SK-N-SH (cell line): ENCODE results near the gene KLF15. TPM values are rescaled to one million over a fixed set of nuclear protein-coding genes. Genes with fewer than 3 reads are reported as not detected.

Source experiments
- CTCF ChIA-PET: fragments of 300-600, 350-600 bp; formaldehyde crosslinking; extraction: SDS; loops from one replicate; lab custom pipeline; 2021; lab: Yijun Ruan, JAX
- POLR2A ChIA-PET: fragments of 350-600 bp; sonication (Branson Sonifier 250); formaldehyde crosslinking; extraction: SDS; loops from one replicate; lab custom pipeline; 2020; ENCODE audit warnings: antibody characterized with exemption, inconsistent platforms; lab: Yijun Ruan, JAX
- DNase-seq: peaks from one replicate; pipeline ENCODE4 v3.0.0; 2012
- H2AFZ ChIP-seq: fragments of 200-600 bp; sonication (generic); 2 replicates; pipeline ENCODE4 v1.8.1; 2016; ENCODE audit warnings: antibody characterized with exemption, mild to moderate bottlenecking, low read depth
- H3F3A ChIP-seq: fragments of 200-600 bp; sonication (generic); replicated peaks from 2 replicates; pipeline ENCODE3; 2016; ENCODE audit warnings: antibody characterized with exemption, mild to moderate bottlenecking; ENCODE audit not compliant: insufficient read depth
- H3K27ac ChIP-seq, 2 experiments: fragments of 200-500 bp in 1 of 2; fragments of 200-600 bp in 1 of 2; sonication (Bioruptor generic) in 1 of 2; sonication (generic), shearing (Covaris generic) in 1 of 2; 2 replicates each; pipeline versions ENCODE4 v1.5.1 to v1.6.1; 2014 to 2016; ENCODE audit warnings: low read depth in 2 of 2, inconsistent platforms in 1 of 2, low read length in 1 of 2, mild to moderate bottlenecking in 1 of 2, mixed read lengths in 1 of 2
- H3K27me3 ChIP-seq: fragments of 200-600 bp; sonication (generic), shearing (Covaris generic); 2 replicates; pipeline ENCODE4 v1.6.1; 2016; ENCODE audit warnings: mixed run types; ENCODE audit not compliant: insufficient read depth
- H3K36me3 ChIP-seq, 2 experiments: fragments of 200-500 bp in 1 of 2; fragments of 200-600 bp in 1 of 2; sonication (Bioruptor generic) in 1 of 2; sonication (generic) in 1 of 2; replicated peaks in 1 of 2; 2 replicates each; pipeline versions ENCODE3 to v1.5.1; 2014 to 2016; ENCODE audit warnings: low read length in 1 of 2, mild to moderate bottlenecking in 1 of 2; ENCODE audit not compliant: insufficient read depth in 2 of 2, control insufficient read depth in 1 of 2
- H3K4me1 ChIP-seq, 2 experiments: fragments of 200-500 bp in 1 of 2; fragments of 200-600 bp in 1 of 2; sonication (Bioruptor generic) in 1 of 2; sonication (generic), shearing (Covaris generic) in 1 of 2; 2 replicates each; pipeline versions ENCODE4 v1.5.1 to v1.6.1; 2014 to 2016; ENCODE audit warnings: low read depth in 1 of 2, low read length in 1 of 2, mixed run types in 1 of 2; ENCODE audit not compliant: insufficient read depth in 2 of 2, control insufficient read depth in 1 of 2
- H3K4me2 ChIP-seq: fragments of 200-600 bp; sonication (generic), shearing (Covaris generic); 2 replicates; pipeline ENCODE4 v1.6.1; 2017; ENCODE audit warnings: mixed run types
- H3K4me3 ChIP-seq, 2 experiments: fragments of 200-500 bp in 1 of 2; fragments of 200-600 bp in 1 of 2; sonication (Bioruptor generic) in 1 of 2; sonication (generic), shearing (Covaris generic) in 1 of 2; 2 replicates each; pipeline versions ENCODE4 v1.5.1 to v1.8.1; 2014 to 2016; ENCODE audit warnings: low read depth in 2 of 2, inconsistent platforms in 1 of 2, low read length in 1 of 2, mild to moderate bottlenecking in 1 of 2, mixed read lengths in 1 of 2, moderate library complexity in 1 of 2
- H3K79me2 ChIP-seq: fragments of 200-600 bp; sonication (generic); 2 replicates; pipeline ENCODE4 v1.8.1; 2017; ENCODE audit warnings: mild to moderate bottlenecking; ENCODE audit not compliant: insufficient read depth
- H3K9ac ChIP-seq: fragments of 200-600 bp; sonication (generic); 2 replicates; pipeline ENCODE4 v1.6.1; 2017; ENCODE audit warnings: mixed run types
- H3K9me2 ChIP-seq: fragments of 200-600 bp; sonication (generic); 2 replicates; pipeline ENCODE4 v1.6.1; 2017; ENCODE audit warnings: mixed run types
- H3K9me3 ChIP-seq: fragments of 200-600 bp; sonication (generic); 2 replicates; pipeline ENCODE4 v1.6.1; 2017; ENCODE audit warnings: mixed run types, mild to moderate bottlenecking, moderate library complexity
- H4K20me1 ChIP-seq: fragments of 200-600 bp; sonication (generic); 2 replicates; pipeline ENCODE4 v1.6.1; 2017; ENCODE audit warnings: mild to moderate bottlenecking, mixed run types; ENCODE audit not compliant: insufficient read depth
- CHD2 ChIP-seq: fragments of 150-350 bp; IDR thresholded peaks from 2 replicates; pipeline ENCODE4 v1.6.1; 2018; ENCODE audit warnings: low read length; ENCODE audit not compliant: partially characterized antibody
- ELF1 ChIP-seq: IDR thresholded peaks from 2 replicates; pipeline ENCODE4 v1.4.0; 2012
- EP300 ChIP-seq, 2 experiments: IDR thresholded peaks; 2 replicates each; pipeline versions ENCODE4 v1.4.0 to v1.6.1; 2012; ENCODE audit warnings: borderline replicate concordance in 1 of 2, low read depth in 1 of 2, low read length in 1 of 2
- EZH2phosphoT487 ChIP-seq: fragments of 200-600 bp; sonication (generic); IDR thresholded peaks from 2 replicates; pipeline ENCODE4 v1.6.1; 2017; ENCODE audit warnings: low read depth, mixed run types, mild to moderate bottlenecking, antibody characterized with exemption, moderate library complexity, borderline replicate concordance
- FOXJ3 ChIP-seq: sonication (generic); formaldehyde crosslinking; IDR thresholded peaks from 2 replicates; pipeline ENCODE4 v1.5.1; 2020; ENCODE audit warnings: mild to moderate bottlenecking, missing genetic modification reagents
- GABPA ChIP-seq: IDR thresholded peaks from 2 replicates; pipeline ENCODE4 v1.4.0; 2012; ENCODE audit warnings: low read depth, mild to moderate bottlenecking
- GATA2 ChIP-seq: sonication (generic); formaldehyde crosslinking; IDR thresholded peaks from 2 replicates; pipeline ENCODE4 v1.5.0; 2020; ENCODE audit warnings: mild to moderate bottlenecking, missing genetic modification reagents
- IRF3 ChIP-seq: fragments of 150-350 bp; IDR thresholded peaks from 2 replicates; pipeline ENCODE4 v1.6.1; 2016; ENCODE audit warnings: mild to moderate bottlenecking, low read depth, low read length
- MEF2A ChIP-seq: IDR thresholded peaks from 2 replicates; pipeline ENCODE4 v1.4.0; 2012; ENCODE audit warnings: low read depth, borderline replicate concordance
- MXI1 ChIP-seq: IDR thresholded peaks from 2 replicates; pipeline ENCODE4 v1.6.1; 2012; ENCODE audit warnings: mild to moderate bottlenecking, low read depth, low read length, improper control_type of control experiment
- NFIC ChIP-seq: IDR thresholded peaks from 2 replicates; pipeline ENCODE4 v1.4.0; 2012; ENCODE audit warnings: borderline replicate concordance
- NRF1 ChIP-seq: IDR thresholded peaks from 2 replicates; pipeline ENCODE4 v1.6.1; 2012; ENCODE audit warnings: low read depth, mild to moderate bottlenecking, low read length
- RAD21 ChIP-seq: IDR thresholded peaks from 2 replicates; pipeline ENCODE4 v1.6.1; 2012; ENCODE audit warnings: mild to moderate bottlenecking, low read length
- REST ChIP-seq: IDR thresholded peaks from 2 replicates; pipeline ENCODE4 v1.6.1; 2012; ENCODE audit warnings: mild to moderate bottlenecking, low read depth, low read length, moderate library complexity
- TAF1 ChIP-seq: IDR thresholded peaks from 2 replicates; pipeline ENCODE4 v1.6.1; 2012; ENCODE audit warnings: low read depth, mild to moderate bottlenecking, low read length, moderate library complexity, borderline replicate concordance
- YY1 ChIP-seq: IDR thresholded peaks from 2 replicates; pipeline ENCODE4 v1.4.0; 2012; ENCODE audit warnings: low read depth, mild to moderate bottlenecking
- WGBS: methylation state at CpG from one replicate; pipeline ENCODE4 v1.1.6; 2017; ENCODE audit warnings: low lambda C conversion rate; 5-methylcytosine and 5-hydroxymethylcytosine counted together
- polyA plus RNA-seq, 3 experiments: library from polyadenylated mRNA; depleted of rRNA; stranded (reverse); fragments of >200 nt; gene quantifications; 2 replicates each; pipeline ENCODE4 v1.2.3, GENCODE V29; 2012
- TF ChIP-seq, protein P1 (sequence below): fragments of 150-350 bp; IDR thresholded peaks from 2 replicates; pipeline ENCODE4 v1.6.1; 2017; ENCODE audit warnings: antibody characterized with exemption, low read length, low read depth, borderline replicate concordance
- TF ChIP-seq, protein P2 (sequence below): fragments of 200-600 bp; sonication (generic); IDR thresholded peaks from 2 replicates; pipeline ENCODE4 v1.6.1; 2017; ENCODE audit warnings: antibody characterized with exemption, mild to moderate bottlenecking, moderate library complexity
- TF ChIP-seq, protein P3 (sequence below): IDR thresholded peaks from 2 replicates; pipeline ENCODE4 v1.4.0; 2012; ENCODE audit warnings: low read depth

KLF15 gene
- polyA plus RNA-seq, 1 of the 3 experiments (the other 2 are of a cell fraction), result 0.28 TPM

GRCh38 chr3:126314305-126314789 lies 42.9 kb downstream of the KLF15 start:
- Histone ChIP-seq H2AFZ (no peak overlapping the region), H3K27me3 (no peaks in the 10 kb centered on the region), H3K79me2 (no peaks in the 10 kb centered on the region), H3F3A (no peaks in the 10 kb centered on the region), H3K4me3 (no peak overlapping the region), H3K27ac (no peak overlapping the region), H3K9ac (no peak overlapping the region), H3K4me2 (no peak overlapping the region), H3K4me1 (no peaks in the 10 kb centered on the region), H3K9me2 (no peaks in the 10 kb centered on the region), H3K9me3 (no peaks in the 10 kb centered on the region), H4K20me1 (no peaks in the 10 kb centered on the region), H3K36me3 (no peaks in the 10 kb centered on the region)
- TF ChIP-seq MXI1 (no peak), EZH2phosphoT487 (no peak), TAF1 (no peak), FOXJ3 (no peak), GATA2 (CRISPR knock-in tag) (no peak), ELF1 (no peak), MEF2A (no peak), YY1 (no peak), NRF1 (no peak)
- TF ChIP-seq, protein P1, sequence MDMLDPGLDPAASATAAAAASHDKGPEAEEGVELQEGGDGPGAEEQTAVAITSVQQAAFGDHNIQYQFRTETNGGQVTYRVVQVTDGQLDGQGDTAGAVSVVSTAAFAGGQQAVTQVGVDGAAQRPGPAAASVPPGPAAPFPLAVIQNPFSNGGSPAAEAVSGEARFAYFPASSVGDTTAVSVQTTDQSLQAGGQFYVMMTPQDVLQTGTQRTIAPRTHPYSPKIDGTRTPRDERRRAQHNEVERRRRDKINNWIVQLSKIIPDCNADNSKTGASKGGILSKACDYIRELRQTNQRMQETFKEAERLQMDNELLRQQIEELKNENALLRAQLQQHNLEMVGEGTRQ, result no peak
- TF ChIP-seq, protein P2, sequence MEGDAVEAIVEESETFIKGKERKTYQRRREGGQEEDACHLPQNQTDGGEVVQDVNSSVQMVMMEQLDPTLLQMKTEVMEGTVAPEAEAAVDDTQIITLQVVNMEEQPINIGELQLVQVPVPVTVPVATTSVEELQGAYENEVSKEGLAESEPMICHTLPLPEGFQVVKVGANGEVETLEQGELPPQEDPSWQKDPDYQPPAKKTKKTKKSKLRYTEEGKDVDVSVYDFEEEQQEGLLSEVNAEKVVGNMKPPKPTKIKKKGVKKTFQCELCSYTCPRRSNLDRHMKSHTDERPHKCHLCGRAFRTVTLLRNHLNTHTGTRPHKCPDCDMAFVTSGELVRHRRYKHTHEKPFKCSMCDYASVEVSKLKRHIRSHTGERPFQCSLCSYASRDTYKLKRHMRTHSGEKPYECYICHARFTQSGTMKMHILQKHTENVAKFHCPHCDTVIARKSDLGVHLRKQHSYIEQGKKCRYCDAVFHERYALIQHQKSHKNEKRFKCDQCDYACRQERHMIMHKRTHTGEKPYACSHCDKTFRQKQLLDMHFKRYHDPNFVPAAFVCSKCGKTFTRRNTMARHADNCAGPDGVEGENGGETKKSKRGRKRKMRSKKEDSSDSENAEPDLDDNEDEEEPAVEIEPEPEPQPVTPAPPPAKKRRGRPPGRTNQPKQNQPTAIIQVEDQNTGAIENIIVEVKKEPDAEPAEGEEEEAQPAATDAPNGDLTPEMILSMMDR, result no peak
- no peak for DNase-seq
- CTCF ChIA-PET, result interaction anchor here (0.6 to 1.0 kb wide), 2 partner anchors 27 to 101 kb away, joined by 3 to 4 read pairs; no protein-coding TSS in a partner anchor
- WGBS, result 0% methylated on average over 4 of the region's 4 CpGs
- POLR2A ChIA-PET, result no interaction called here

GRCh38 chr3:126313580-126314304 lies 43.5 kb downstream of the KLF15 start:
- 32% methylated on average over 2 of the region's 6 CpGs for WGBS
- no peaks in the 10 kb centered on the region for H3K9me2 ChIP-seq
- H3K4me2 ChIP-seq, result no peak overlapping the region
- no peak overlapping the region for H3K27ac ChIP-seq
- POLR2A ChIA-PET, result no interaction called here
- no peaks in the 10 kb centered on the region for H3K79me2 ChIP-seq
- no peak overlapping the region for H2AFZ ChIP-seq
- no peaks in the 10 kb centered on the region for H3K4me1 ChIP-seq
- H3K4me3 ChIP-seq, result no peak overlapping the region
- no peaks in the 10 kb centered on the region for H3K27me3 ChIP-seq
- DNase-seq, result no peak
- H3K9ac ChIP-seq, result no peak overlapping the region
- CTCF ChIA-PET, result interaction anchor here (0.6 to 1.0 kb wide), 2 partner anchors 26 to 101 kb away, joined by 3 to 4 read pairs; no protein-coding TSS in a partner anchor
- no peaks in the 10 kb centered on the region for H4K20me1 ChIP-seq
- no peaks in the 10 kb centered on the region for H3K9me3 ChIP-seq
- no peaks in the 10 kb centered on the region for H3K36me3 ChIP-seq
- H3F3A ChIP-seq, result no peaks in the 10 kb centered on the region
- TF ChIP-seq REST, result no peak
- TF ChIP-seq GABPA, result no peak
- TF ChIP-seq GATA2 (CRISPR knock-in tag), result no peak
- no peak for TF ChIP-seq ELF1
- no peak for TF ChIP-seq CHD2
- no peak for TF ChIP-seq EP300 (IDR thresholded peaks at IDR 0.05; ENCODE audit: borderline replicate concordance in 1 of 2, low read depth in 1 of 2, low read length in 1 of 2)
- no peak for TF ChIP-seq RAD21
- no peak for TF ChIP-seq MXI1
- TF ChIP-seq NRF1, result no peak
- no peak for TF ChIP-seq NFIC
- TF ChIP-seq, protein P3, sequence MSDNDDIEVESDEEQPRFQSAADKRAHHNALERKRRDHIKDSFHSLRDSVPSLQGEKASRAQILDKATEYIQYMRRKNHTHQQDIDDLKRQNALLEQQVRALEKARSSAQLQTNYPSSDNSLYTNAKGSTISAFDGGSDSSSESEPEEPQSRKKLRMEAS, result no peak
- TF ChIP-seq YY1, result no peak
- no peak for TF ChIP-seq IRF3
